Keratinocyte (primary cell): ENCODE data around the gene PARD3. TPM values are rescaled to one million over a fixed set of nuclear protein-coding genes. Genes with fewer than 3 reads are reported as not detected.

Experiments used
- DNase-seq: peaks from one replicate; pipeline ENCODE4 v3.0.0-alpha.2; 2011; ENCODE audit warnings: low read depth, missing footprints, low spot score
- FAIRE-seq: peaks from 2 replicates; lab custom pipeline; 2011; peaks lifted over from hg19 to GRCh38; lab: Jason Lieb, UNC
- H2AFZ ChIP-seq: 2 replicates; pipeline ENCODE4 v1.6.0; 2012; ENCODE audit warnings: low read length, control low read depth, inconsistent platforms; ENCODE audit not compliant: control insufficient read depth
- H3K27ac ChIP-seq: 2 replicates; pipeline ENCODE4 v1.5.1; 2011; ENCODE audit warnings: low read length; ENCODE audit not compliant: control insufficient read depth, insufficient read depth
- H3K27me3 ChIP-seq: 3 replicates; pipeline ENCODE4 v1.6.0; 2011; ENCODE audit warnings: low read length; ENCODE audit not compliant: control insufficient read depth, insufficient read depth; ENCODE audit errors: extremely low read depth
- H3K36me3 ChIP-seq, 2 experiments: 2 replicates in 1 of 2; 3 replicates in 1 of 2; pipeline ENCODE4 v1.5.1; 2011; ENCODE audit warnings: low read length in 2 of 2, mild to moderate bottlenecking in 1 of 2; ENCODE audit not compliant: control insufficient read depth in 2 of 2, insufficient read depth in 2 of 2; ENCODE audit errors: extremely low read depth in 1 of 2
- H3K4me1 ChIP-seq: 3 replicates; pipeline ENCODE4 v1.5.1; 2011; ENCODE audit warnings: low read length; ENCODE audit not compliant: control insufficient read depth, insufficient read depth; ENCODE audit errors: extremely low read depth
- H3K4me2 ChIP-seq: 3 replicates; pipeline ENCODE4 v1.6.0; 2011; ENCODE audit warnings: low read depth, low read length; ENCODE audit not compliant: control insufficient read depth, insufficient read depth; ENCODE audit errors: extremely low read depth
- H3K4me3 ChIP-seq, 3 experiments: fragments of 200-600 bp in 1 of 3; sonication (generic) in 1 of 3; 2 replicates in 2 of 3; 3 replicates in 1 of 3; pipeline ENCODE4 v1.5.1; 2011 to 2016; ENCODE audit warnings: low read length in 3 of 3, mild to moderate bottlenecking in 3 of 3, control low read depth in 2 of 3, inconsistent platforms in 1 of 3, low read depth in 1 of 3, mixed read lengths in 1 of 3, mixed run types in 1 of 3, moderate library complexity in 1 of 3; ENCODE audit not compliant: control insufficient read depth in 2 of 3, insufficient read depth in 2 of 3; ENCODE audit errors: extremely low read depth in 1 of 3
- H3K79me2 ChIP-seq: 2 replicates; pipeline ENCODE4 v1.6.0; 2012; ENCODE audit warnings: low read length; ENCODE audit not compliant: control insufficient read depth, insufficient read depth
- H3K9ac ChIP-seq: 3 replicates; pipeline ENCODE4 v1.6.0; 2011; ENCODE audit warnings: low read length; ENCODE audit not compliant: control insufficient read depth, insufficient read depth; ENCODE audit errors: extremely low read depth
- H3K9me1 ChIP-seq: 3 replicates; pipeline ENCODE4 v1.6.0; 2011; ENCODE audit warnings: low read length; ENCODE audit not compliant: control insufficient read depth, insufficient read depth; ENCODE audit errors: extremely low read depth
- H3K9me3 ChIP-seq: 2 replicates; pipeline ENCODE4 v1.5.1; 2012; ENCODE audit warnings: low read depth, low read length; ENCODE audit not compliant: control insufficient read depth
- H4K20me1 ChIP-seq: 3 replicates; pipeline ENCODE4 v1.6.0; 2011; ENCODE audit warnings: low read length; ENCODE audit not compliant: control insufficient read depth, insufficient read depth; ENCODE audit errors: extremely low read depth
- CTCF ChIP-seq, 3 experiments: IDR thresholded peaks in 1 of 3; conservative IDR thresholded peaks in 1 of 3; optimal IDR thresholded peaks in 1 of 3; 2 replicates in 2 of 3; 3 replicates in 1 of 3; pipeline versions ENCODE3 to v1.5.1; 2011; ENCODE audit warnings: low read length in 3 of 3, mild to moderate bottlenecking in 3 of 3, moderate library complexity in 2 of 3, control low read depth in 1 of 3, inconsistent platforms in 1 of 3; ENCODE audit not compliant: insufficient read depth in 2 of 3; ENCODE audit errors: extremely low read depth in 1 of 3
- EZH2 ChIP-seq: IDR thresholded peaks from one replicate; pipeline ENCODE4 v1.6.1; 2012; ENCODE audit warnings: inconsistent platforms, mild to moderate bottlenecking, low read length, moderate library complexity
- dilution Hi-C: fragments of 300-500 bp; cut with MboI; formaldehyde crosslinking; loops from one replicate; pipeline ENCODE4 v1.7.0; 2020; ENCODE audit warnings: low sequenced_read_pairs; ENCODE audit not compliant: extremely low pct_ligation_motif_present
- polyA plus RNA-seq, 5 experiments: library from polyadenylated mRNA; depleted of rRNA in 3 of 5; stranded (reverse) in 3 of 5; stranded (forward) in 1 of 5; unstranded in 1 of 5; fragments of >200 nt; gene quantifications; 1 replicate in 1 of 5; 2 replicates in 3 of 5; 3 replicates in 1 of 5; pipeline versions ENCODE4 v1.2.1 to v1.2.3, GENCODE V29; 2011 to 2012; ENCODE audit warnings: missing spikeins in 2 of 5, low read depth in 1 of 5, low replicate concordance in 1 of 5

The PARD3 gene
- polyA plus RNA-seq, 1 donor (not counting 4 experiments of a cell fraction or from before 2014, with no cell fraction given) = 46.4 TPM

- H3K4me2 ChIP-seq = no peak overlapping the region
- TF ChIP-seq CTCF (optimal IDR thresholded peaks at IDR 0.05 in 1 of 3, IDR thresholded peaks at IDR 0.05 in 1 of 3, conservative IDR thresholded peaks at IDR 0.05 in 1 of 3; ENCODE audit: extremely low read depth in 1 of 3, insufficient read depth in 2 of 3, low read length in 3 of 3) (no peak), EZH2 (no peak)
- DNase-seq = no peak
- FAIRE-seq = no peak
- H2AFZ ChIP-seq = no peak overlapping the region
- no peak overlapping the region for H3K4me3 ChIP-seq
- no peaks in the 10 kb centered on the region for H3K36me3 ChIP-seq
- no peak overlapping the region for H3K27ac ChIP-seq
- no peaks in the 10 kb centered on the region for H3K79me2 ChIP-seq
- no peaks in the 10 kb centered on the region for H3K27me3 ChIP-seq
- no peaks in the 10 kb centered on the region for H3K4me1 ChIP-seq
- H3K9me1 ChIP-seq = no peaks in the 10 kb centered on the region
- no peaks in the 10 kb centered on the region for H4K20me1 ChIP-seq
- H3K9ac ChIP-seq = no peak overlapping the region
- H3K9me3 ChIP-seq = no peaks in the 10 kb centered on the region
- dilution Hi-C loops = no loop called here
Observed at GRCh38 chr10:34076443-34076842, 738.7 kb downstream of the PARD3 start.

- no peaks in the 10 kb centered on the region for H4K20me1 ChIP-seq
- dilution Hi-C loops = no loop called here
- DNase-seq (no peak), FAIRE-seq (no peak)
- no peaks in the 10 kb centered on the region for H3K9me3 ChIP-seq
- H3K9me1 ChIP-seq = no peaks in the 10 kb centered on the region
- no peaks in the 10 kb centered on the region for H3K36me3 ChIP-seq
- no peak for TF ChIP-seq CTCF (optimal IDR thresholded peaks at IDR 0.05 in 1 of 3, IDR thresholded peaks at IDR 0.05 in 1 of 3, conservative IDR thresholded peaks at IDR 0.05 in 1 of 3; ENCODE audit: extremely low read depth in 1 of 3, insufficient read depth in 2 of 3, low read length in 3 of 3)
- no peak overlapping the region for H2AFZ ChIP-seq
- H3K4me2 ChIP-seq = no peak overlapping the region
- no peaks in the 10 kb centered on the region for H3K79me2 ChIP-seq
- H3K27me3 ChIP-seq = no peaks in the 10 kb centered on the region
- H3K4me3 ChIP-seq = no peak overlapping the region
- no peak overlapping the region for H3K27ac ChIP-seq
- no peaks in the 10 kb centered on the region for H3K4me1 ChIP-seq
- no peak overlapping the region for H3K9ac ChIP-seq
Observed at GRCh38 chr10:34075254-34075926, 739.7 kb downstream of the PARD3 start.
